Measurements from ENCODE around the gene SLC6A19.
"Not testable (repeated sequence)": the region's sequence is repeated elsewhere in the genome, so short reads cannot be mapped to it uniquely, and the experiment has no call there.

SLC6A19 gene

DNA sequence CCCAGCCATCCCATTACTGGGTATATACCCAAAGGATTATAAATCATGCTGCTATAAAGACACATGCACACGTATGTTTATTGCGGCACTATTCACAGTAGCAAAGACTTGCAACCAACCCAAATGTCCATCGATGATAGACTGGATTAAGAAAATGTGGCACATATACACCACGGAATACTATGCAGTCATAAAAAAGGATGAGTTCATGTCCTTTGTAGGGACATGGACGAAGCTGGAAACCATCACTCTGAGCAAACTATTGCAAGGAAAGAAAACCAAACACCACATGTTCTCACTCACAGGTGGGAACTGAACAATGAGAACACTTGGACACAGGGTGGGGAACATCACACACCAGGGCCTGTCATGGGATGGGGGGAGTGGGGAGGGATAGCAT lies 66.1 kb downstream of the SLC6A19 start:
- DNase-seq (ENCODE audit: low read depth) = not testable (repeated sequence)

DNA sequence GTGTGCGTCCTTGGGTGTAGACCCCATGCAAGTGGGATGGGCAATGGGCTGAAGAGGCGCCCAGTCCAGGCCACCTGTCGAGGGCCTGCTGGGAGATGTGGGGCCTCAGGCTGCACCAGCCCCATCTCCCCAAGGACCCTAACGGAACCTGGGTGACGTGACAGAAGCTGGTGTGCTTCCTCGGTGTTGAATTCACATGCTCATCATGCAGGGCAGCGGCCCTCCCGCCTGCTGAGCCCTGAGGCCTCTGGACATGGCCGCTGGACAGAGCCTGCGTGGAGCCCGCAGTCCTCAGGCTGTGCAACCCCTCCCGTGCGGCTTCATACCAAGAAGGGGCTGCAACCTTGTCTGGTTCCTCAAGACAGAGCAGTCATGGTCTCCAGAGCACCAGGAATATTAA lies 66.7 kb downstream of the SLC6A19 start:
- no peak for DNase-seq (ENCODE audit: low read depth)

DNA sequence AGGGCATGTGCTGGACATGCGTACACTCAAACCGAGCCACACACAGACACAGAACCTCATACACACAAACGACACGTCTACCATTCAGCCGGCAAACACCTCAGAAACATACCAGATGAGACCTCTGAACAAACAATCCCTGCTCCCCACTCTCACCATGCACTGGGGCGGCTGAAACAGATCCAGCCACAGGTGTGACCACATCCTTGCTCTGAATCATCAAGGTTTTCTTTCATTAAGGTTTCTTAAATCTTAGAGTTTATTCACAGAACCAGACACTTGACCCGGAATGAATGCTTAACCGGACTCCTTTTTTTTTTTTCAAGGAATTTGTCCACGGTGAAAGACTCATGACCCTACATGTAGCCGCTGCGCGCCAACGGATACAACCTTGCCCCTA lies 67.3 kb downstream of the SLC6A19 start:
- no peak for DNase-seq (ENCODE audit: low read depth)

DNA sequence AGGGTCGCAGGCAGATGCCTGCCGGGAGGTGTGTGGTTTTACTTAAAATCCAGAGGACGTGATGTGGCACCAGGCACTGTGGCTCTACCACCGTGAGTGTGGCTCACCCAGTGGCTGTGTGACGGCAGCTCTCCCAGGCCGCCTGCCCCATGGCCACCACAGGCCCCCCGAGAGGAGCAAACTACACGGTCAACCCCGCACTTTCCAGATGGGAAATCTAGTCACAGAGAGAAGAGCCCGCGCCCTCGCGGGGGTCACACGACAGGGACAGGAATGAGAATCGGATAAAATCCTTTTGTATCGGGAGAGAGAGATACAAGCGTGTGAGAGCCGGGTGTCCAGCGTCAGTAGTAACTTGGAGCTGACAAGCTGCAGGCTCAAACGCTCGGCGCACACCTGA lies 69.0 kb downstream of the SLC6A19 start:
- DNase-seq (ENCODE audit: low read depth) = no peak

DNA sequence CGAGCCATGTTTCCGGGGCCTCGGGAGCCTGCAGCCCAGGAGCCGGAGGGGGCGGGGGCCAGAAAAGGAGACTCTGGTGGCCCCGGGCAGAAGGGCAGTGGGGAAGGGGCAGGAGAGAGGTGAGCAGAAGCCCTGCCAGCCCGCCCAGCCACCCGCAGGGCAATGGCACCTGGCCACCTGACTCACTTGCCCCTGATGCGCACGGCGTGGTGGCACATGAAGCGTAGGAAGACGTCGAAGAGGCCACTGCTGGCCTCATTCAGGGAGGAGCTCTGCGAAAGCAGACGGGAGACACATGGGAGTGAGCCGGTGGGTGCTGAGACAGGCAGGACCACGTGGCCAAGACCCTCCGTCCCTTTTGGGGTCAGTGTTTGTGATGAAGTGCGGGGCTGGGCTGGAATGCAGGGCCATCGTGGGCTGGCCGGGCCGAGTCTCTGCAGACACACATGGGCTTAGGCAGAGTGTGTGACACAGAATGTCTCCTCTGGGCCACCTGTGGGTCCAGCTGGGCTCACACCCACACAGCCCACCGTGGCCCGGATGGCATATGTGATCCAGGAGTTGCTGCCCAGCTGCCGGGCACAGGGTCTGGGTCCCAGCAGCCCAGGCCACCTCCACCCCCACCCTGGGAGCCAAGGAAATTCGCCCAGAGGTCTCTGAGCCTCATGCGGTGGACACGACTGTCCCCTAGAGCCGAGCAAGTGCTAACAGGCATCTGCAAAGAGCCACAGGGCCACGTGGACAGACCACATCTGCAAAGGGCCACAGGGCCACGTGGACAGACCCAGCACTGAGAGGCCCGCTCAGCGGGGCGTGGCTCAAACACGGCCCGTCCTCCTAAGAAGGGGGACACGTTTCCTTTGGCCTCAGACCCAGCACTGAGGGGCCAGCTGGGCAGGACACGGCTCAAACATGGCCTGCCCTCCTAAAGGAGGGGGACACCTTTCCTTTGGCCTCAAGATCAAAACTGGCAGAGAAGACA lies 69.8 kb downstream of the SLC6A19 start:
- DNase-seq (ENCODE audit: low read depth) = no peak

DNA sequence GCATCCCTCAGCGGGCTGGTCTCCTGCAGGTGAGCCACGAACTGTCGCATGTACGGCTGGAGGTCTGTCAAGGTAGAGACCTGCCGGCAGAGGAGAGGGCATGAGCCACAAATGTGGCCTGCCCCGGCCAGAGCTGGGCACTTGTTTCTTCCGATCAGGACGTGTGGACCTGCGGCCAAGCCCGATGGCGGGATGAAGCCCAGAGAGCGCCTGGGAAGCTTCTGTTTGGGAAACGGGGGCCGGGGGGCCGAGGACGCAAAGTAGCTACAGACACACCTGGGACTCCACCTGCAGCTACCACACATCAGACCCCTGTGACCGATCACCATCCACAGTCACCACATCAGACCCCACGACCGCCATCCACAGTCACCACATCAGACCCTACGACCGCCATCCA lies 70.8 kb downstream of the SLC6A19 start:
- no peak for DNase-seq (ENCODE audit: low read depth)

DNA sequence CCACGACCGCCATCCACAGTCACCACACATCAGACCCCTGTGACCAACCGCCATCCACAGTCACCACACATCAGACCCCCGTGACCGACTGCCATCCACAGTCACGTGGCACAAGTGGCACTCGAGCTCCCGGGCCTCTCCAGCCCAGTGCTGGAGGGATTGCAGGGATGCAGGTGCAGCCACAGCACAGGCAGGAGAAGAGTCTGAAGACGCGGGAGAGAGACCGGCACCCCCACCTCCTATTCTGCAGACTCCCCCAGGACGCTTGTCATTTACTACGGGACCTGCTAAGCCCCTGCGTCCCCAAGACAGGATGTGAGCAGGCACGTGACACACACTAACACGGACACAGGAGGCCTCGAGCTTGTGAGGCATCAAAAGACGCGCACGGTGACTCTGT lies 72.3 kb downstream of the SLC6A19 start:
- DNase-seq (ENCODE audit: low read depth) = no peak

DNA sequence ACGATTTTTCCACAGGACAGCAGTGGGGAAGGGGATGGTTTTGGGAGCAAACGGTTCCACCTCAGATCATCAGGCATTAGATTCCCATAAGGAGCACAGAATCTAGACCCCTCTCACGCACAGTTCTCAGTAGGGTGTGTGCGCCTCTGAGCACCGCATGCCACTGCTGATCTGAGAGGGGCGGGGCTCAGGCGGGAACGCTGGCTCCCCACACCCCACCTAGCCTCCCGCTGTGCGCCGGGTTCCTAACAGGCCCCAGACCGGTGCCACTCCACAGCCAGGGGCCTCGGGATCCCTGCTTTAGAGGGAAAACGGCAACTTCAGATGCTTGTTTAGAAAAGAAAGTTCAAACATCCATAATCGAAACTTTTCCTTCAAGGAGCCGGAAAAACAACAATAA lies 73.1 kb downstream of the SLC6A19 start:
- DNase-seq (ENCODE audit: low read depth) = no peak
